ENCODE results near the gene AKT1. TPM values are rescaled to one million over a fixed set of nuclear protein-coding genes. Genes with fewer than 3 reads are reported as not detected.
A peak's percentile ranks its signal among the peaks of the same experiment; 100 is the strongest.

AKT1 gene
- total and polyA plus RNA-seq, 2 of the 13 experiments (the other 11 are each of a cell fraction or from before 2014, with no cell fraction given): 96.2 to 116 TPM

DNA sequence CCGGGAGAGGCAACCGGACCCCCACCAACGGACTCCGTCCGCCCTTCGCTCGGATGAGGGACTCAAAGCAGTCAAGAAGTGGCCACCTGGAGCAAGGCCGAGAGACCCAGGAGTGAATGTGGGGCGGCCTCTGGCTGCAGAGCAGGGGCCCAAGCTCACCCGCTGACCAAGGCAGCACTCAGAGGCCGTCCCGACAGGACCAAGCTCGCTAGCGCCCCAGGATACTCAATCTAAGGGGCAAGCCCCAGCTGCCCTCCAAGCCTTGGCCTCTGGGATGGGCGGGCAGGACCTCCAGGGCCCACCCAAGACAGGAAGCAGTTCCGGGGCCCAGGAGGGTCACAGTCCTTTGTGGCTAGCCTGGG lies 936 bp downstream of the AKT1 start (continued):
- TF ChIP-seq, protein P1, sequence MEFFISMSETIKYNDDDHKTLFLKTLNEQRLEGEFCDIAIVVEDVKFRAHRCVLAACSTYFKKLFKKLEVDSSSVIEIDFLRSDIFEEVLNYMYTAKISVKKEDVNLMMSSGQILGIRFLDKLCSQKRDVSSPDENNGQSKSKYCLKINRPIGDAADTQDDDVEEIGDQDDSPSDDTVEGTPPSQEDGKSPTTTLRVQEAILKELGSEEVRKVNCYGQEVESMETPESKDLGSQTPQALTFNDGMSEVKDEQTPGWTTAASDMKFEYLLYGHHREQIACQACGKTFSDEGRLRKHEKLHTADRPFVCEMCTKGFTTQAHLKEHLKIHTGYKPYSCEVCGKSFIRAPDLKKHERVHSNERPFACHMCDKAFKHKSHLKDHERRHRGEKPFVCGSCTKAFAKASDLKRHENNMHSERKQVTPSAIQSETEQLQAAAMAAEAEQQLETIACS (CRISPR knock-in tag; IDR thresholded peaks at IDR 0.05): 0 out of 2 replicates have a peak, but pooled peaks have one; percentile 30
- TF ChIP-seq, protein P2, sequence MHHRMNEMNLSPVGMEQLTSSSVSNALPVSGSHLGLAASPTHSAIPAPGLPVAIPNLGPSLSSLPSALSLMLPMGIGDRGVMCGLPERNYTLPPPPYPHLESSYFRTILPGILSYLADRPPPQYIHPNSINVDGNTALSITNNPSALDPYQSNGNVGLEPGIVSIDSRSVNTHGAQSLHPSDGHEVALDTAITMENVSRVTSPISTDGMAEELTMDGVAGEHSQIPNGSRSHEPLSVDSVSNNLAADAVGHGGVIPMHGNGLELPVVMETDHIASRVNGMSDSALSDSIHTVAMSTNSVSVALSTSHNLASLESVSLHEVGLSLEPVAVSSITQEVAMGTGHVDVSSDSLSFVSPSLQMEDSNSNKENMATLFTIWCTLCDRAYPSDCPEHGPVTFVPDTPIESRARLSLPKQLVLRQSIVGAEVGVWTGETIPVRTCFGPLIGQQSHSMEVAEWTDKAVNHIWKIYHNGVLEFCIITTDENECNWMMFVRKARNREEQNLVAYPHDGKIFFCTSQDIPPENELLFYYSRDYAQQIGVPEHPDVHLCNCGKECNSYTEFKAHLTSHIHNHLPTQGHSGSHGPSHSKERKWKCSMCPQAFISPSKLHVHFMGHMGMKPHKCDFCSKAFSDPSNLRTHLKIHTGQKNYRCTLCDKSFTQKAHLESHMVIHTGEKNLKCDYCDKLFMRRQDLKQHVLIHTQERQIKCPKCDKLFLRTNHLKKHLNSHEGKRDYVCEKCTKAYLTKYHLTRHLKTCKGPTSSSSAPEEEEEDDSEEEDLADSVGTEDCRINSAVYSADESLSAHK (CRISPR knock-in tag; IDR thresholded peaks at IDR 0.05; ENCODE audit: borderline replicate concordance): no peak
- TF ChIP-seq, protein P3, sequence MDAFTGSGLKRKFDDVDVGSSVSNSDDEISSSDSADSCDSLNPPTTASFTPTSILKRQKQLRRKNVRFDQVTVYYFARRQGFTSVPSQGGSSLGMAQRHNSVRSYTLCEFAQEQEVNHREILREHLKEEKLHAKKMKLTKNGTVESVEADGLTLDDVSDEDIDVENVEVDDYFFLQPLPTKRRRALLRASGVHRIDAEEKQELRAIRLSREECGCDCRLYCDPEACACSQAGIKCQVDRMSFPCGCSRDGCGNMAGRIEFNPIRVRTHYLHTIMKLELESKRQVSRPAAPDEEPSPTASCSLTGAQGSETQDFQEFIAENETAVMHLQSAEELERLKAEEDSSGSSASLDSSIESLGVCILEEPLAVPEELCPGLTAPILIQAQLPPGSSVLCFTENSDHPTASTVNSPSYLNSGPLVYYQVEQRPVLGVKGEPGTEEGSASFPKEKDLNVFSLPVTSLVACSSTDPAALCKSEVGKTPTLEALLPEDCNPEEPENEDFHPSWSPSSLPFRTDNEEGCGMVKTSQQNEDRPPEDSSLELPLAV (CRISPR knock-in tag; conservative IDR thresholded peaks at IDR 0.05; ENCODE audit: low read depth): no peak
- TF ChIP-seq ZNF841 (CRISPR knock-in tag; IDR thresholded peaks at IDR 0.05; ENCODE audit: borderline replicate concordance) (no peak), ATF5 (CRISPR knock-in tag; IDR thresholded peaks at IDR 0.05; ENCODE audit: low read depth) (no peak), REXO4 (CRISPR knock-in tag; IDR thresholded peaks at IDR 0.05; ENCODE audit: borderline replicate concordance) (no peak), GTF3A (CRISPR knock-in tag; conservative IDR thresholded peaks at IDR 0.05) (no peak), ZNF205 (CRISPR knock-in tag; IDR thresholded peaks at IDR 0.05) (no peak), ZUFSP (CRISPR knock-in tag; IDR thresholded peaks at IDR 0.05; ENCODE audit: borderline replicate concordance) (no peak), ZNF646 (CRISPR knock-in tag; IDR thresholded peaks at IDR 0.05) (no peak), ATM (IDR thresholded peaks at IDR 0.05; ENCODE audit: borderline replicate concordance) (no peak), SNAPC2 (CRISPR knock-in tag; IDR thresholded peaks at IDR 0.05) (no peak), ZNF282 (IDR thresholded peaks at IDR 0.05; ENCODE audit: partially characterized antibody) (no peak), HOXD1 (CRISPR knock-in tag; IDR thresholded peaks at IDR 0.05) (no peak)
- TF ChIP-seq, protein P4, sequence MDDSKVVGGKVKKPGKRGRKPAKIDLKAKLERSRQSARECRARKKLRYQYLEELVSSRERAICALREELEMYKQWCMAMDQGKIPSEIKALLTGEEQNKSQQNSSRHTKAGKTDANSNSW (CRISPR knock-in tag; IDR thresholded peaks at IDR 0.05; ENCODE audit: borderline replicate concordance): no peak
